Naive thymus-derived CD4-positive, alpha-beta T cell (primary cell): ENCODE measurements around the gene HSF2BP. TPM values are rescaled to one million over a fixed set of nuclear protein-coding genes. Genes with fewer than 3 reads are reported as not detected.

ENCODE experiments used
- ATAC-seq: fragments of 150-1000 bp; cut with Tn5 transposase; 2 replicates; pipeline ENCODE4 v1.10.0; 2021; ENCODE audit warnings: mild to moderate bottlenecking, moderate library complexity
- CTCF ChIA-PET: fragments of 350-600 bp; sonication (Branson Sonifier 250); formaldehyde crosslinking; loops from one replicate; lab custom pipeline; 2021; ENCODE audit warnings: antibody characterized with exemption; lab: Charles Lee
- POLR2A ChIA-PET: fragments of 350-600 bp; sonication (Branson Sonifier 250); formaldehyde crosslinking; loops from one replicate; lab custom pipeline; 2021; ENCODE audit warnings: antibody characterized with exemption, inconsistent platforms; lab: Charles Lee
- DNase-seq, 9 donors: peaks; one replicate each; pipeline versions ENCODE4 v3.0.0 to v3.0.0-alpha.2; 2020 to 2022; ENCODE audit warnings: mixed read lengths in 1 of 9
- H3K27ac ChIP-seq: one replicate; pipeline ENCODE4 v1.7.0; 2013; ENCODE audit warnings: mild to moderate bottlenecking, low read depth, low read length, moderate library complexity
- H3K27me3 ChIP-seq, 2 donors: one replicate each; pipeline ENCODE4 v1.7.0; 2013; ENCODE audit warnings: low read length in 2 of 2, mild to moderate bottlenecking in 2 of 2, moderate library complexity in 2 of 2; ENCODE audit not compliant: control insufficient read depth in 2 of 2, insufficient read depth in 2 of 2
- H3K36me3 ChIP-seq, 3 experiments: 1 replicate in 2 of 3; 2 replicates in 1 of 3; pipeline ENCODE4 v1.7.0; 2013; ENCODE audit warnings: low read length in 3 of 3, mild to moderate bottlenecking in 3 of 3, moderate library complexity in 1 of 3; ENCODE audit not compliant: insufficient read depth in 3 of 3, control insufficient read depth in 2 of 3
- H3K4me1 ChIP-seq, 2 donors: one replicate each; pipeline ENCODE4 v1.7.0; 2013; ENCODE audit warnings: low read length in 2 of 2, mild to moderate bottlenecking in 2 of 2, moderate library complexity in 1 of 2; ENCODE audit not compliant: control insufficient read depth in 2 of 2, insufficient read depth in 2 of 2
- H3K4me3 ChIP-seq: 2 replicates; pipeline ENCODE4 v1.7.0; 2013; ENCODE audit warnings: mild to moderate bottlenecking, low read length
- H3K9me3 ChIP-seq, 3 experiments: 1 replicate in 2 of 3; 2 replicates in 1 of 3; pipeline ENCODE4 v1.7.0; 2013; ENCODE audit warnings: low read length in 3 of 3; ENCODE audit not compliant: control insufficient read depth in 2 of 3
- H3K27ac Mint-ChIP-seq, 9 donors: one replicate each; pipeline ENCODE4 v1.8.0; 2020 to 2022; ENCODE audit warnings: mixed read lengths in 9 of 9, mild to moderate bottlenecking in 8 of 9, moderate library complexity in 5 of 9, inconsistent platforms in 2 of 9
- H3K27me3 Mint-ChIP-seq, 5 donors: one replicate each; pipeline ENCODE4 v1.8.0; 2021 to 2022; ENCODE audit warnings: mixed read lengths in 5 of 5, mild to moderate bottlenecking in 1 of 5
- H3K36me3 Mint-ChIP-seq, 5 donors: one replicate each; pipeline ENCODE4 v1.8.0; 2020 to 2022; ENCODE audit warnings: mixed read lengths in 5 of 5, mild to moderate bottlenecking in 3 of 5, inconsistent platforms in 1 of 5
- H3K4me1 Mint-ChIP-seq, 7 donors: one replicate each; pipeline ENCODE4 v1.8.0; 2020 to 2022; ENCODE audit warnings: mixed read lengths in 7 of 7, mild to moderate bottlenecking in 3 of 7, inconsistent platforms in 1 of 7
- H3K4me3 Mint-ChIP-seq, 10 donors: one replicate each; pipeline ENCODE4 v1.8.0; 2020 to 2022; ENCODE audit warnings: mild to moderate bottlenecking in 10 of 10, mixed read lengths in 10 of 10, moderate library complexity in 6 of 10, inconsistent platforms in 2 of 10
- H3K9me3 Mint-ChIP-seq, 11 donors: one replicate each; pipeline ENCODE4 v1.8.0; 2020 to 2022; ENCODE audit warnings: mixed read lengths in 11 of 11, mild to moderate bottlenecking in 4 of 11, inconsistent platforms in 1 of 11, moderate library complexity in 1 of 11
- intact Hi-C, 2 donors: fragments of 100-400 bp; cut with micrococcal nuclease; formaldehyde crosslinking; loops; one replicate each; pipeline ENCODE4 v1.15.1; 2023
- polyA plus RNA-seq, 2 donors: library from polyadenylated mRNA; unstranded; fragments of 300-500 nt; fragmentation: Illumina TruSeq; gene quantifications; one replicate each; pipeline ENCODE4 v1.2.3, GENCODE V29; 2021
- total RNA-seq, 6 experiments: library from RNA in 5 of 6; stranded (reverse) in 5 of 6; gene quantifications; 1 replicate in 5 of 6; 2 replicates in 1 of 6; pipeline ENCODE4 v1.2.3 and lab custom pipeline; 2021 to 2026

The HSF2BP gene
- total and polyA plus RNA-seq, 7 experiments from 2014 or later: 0.28 to 1.4 (median 0.81) TPM

DNA sequence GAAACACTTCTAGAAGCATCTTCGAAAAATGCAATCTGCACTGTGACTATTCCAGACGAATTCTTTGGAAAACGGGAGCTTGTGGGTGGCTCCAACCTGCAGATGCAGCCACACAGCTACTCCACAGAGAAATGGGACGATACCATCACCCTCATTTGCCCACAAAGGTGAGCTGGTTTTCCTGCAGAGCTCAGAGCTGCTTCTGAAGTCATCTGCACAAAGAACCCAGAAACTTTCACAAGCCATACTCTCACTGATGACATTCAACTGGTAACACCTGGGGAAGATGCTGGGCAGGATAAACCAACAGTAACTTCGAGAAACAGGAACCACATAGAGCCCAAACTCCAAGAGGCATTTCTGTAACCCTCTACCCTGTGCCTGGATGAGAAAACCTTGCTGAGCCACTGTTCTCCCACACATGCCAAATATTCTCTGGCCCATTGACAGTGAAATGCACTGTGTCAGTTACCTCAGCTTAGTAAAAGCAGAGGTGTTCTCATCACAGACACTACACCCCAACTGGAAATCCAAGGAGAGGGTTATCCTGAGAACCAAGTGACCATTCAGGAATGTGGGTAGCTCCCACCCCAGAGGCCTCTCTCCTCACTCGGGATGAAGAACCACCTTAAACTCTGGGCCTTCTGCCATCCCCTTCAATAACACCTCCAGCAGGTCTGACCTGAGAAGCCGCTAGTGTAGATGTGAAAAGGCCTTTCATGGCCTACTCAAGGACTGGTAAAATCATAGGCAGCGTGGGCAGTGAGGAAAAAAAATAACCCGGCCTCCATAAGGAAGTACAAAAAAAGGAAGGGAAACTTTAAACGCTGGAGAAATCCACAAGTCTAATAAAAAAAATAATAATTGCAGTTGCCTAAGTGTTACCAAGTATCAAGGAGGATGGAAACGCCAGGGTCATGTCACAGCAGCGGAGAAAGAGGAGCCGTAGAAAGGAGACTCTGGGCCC is 56.7 kb downstream of the HSF2BP start:
- ChIA-PET POLR2A (no interaction called here), CTCF (no interaction called here)
- H3K4me1 Mint-ChIP-seq: peaks cover 0 to 23% (median 15%) of the 10 kb centered on the region in 7 donors
- no peaks in the 10 kb centered on the region for H3K27me3 ChIP-seq
- no peaks in the 10 kb centered on the region for H3K36me3 ChIP-seq
- no peaks in the 10 kb centered on the region for H3K9me3 Mint-ChIP-seq
- no peak overlapping the region for H3K4me3 Mint-ChIP-seq
- peak overlapping the region in 6 of 9 donors; percentile 6 to 74 (median 34) for H3K27ac Mint-ChIP-seq
- intact Hi-C loops: no loop called here
- H3K27me3 Mint-ChIP-seq: peaks cover 0 to 5% (median 0%) of the 10 kb centered on the region in 5 donors
- H3K4me1 ChIP-seq: peaks cover 0 to 6% of the 10 kb centered on the region in 2 donors
- ATAC-seq (peak; percentile 10), DNase-seq (no peak)
- H3K9me3 ChIP-seq: no peaks in the 10 kb centered on the region
- no peak overlapping the region for H3K27ac ChIP-seq
- no peak overlapping the region for H3K4me3 ChIP-seq
- H3K36me3 Mint-ChIP-seq: no peaks in the 10 kb centered on the region

DNA sequence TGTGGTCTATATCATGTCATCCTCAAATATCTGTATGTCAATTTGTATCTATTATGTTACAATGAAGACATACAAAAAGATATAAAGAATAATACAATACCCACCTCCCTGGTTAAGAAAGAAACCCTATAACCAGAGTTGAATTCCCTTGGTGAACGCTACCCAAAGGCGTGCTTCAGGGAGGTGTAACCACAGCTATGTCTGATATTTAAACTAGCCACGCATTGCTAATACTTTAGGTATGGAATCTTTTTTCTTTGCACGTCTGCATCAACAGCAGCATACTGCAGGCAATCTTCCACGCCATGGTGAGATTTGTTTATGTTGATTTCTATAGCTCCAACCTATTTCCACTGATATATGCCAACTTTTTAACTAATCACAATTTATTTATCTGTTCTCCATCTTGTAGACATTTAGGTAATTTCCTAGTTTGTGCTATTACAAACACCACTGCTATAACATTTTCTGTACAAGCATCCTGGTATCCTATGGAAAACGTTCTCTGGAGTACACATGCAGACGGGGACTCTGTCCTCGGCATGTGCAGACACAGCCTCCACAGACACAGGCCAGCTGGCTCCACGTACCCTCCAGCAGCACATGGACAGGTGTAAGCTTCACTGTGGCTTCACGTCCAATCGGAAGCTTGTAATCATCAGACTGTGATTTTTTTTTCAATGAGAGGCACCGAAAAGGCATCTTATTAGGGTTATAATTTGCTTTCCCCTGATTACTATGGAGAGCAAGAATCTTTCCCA is 58.5 kb downstream of the HSF2BP start:
- Histone ChIP-seq H3K36me3 (no peaks in the 10 kb centered on the region), H3K27ac (no peak overlapping the region), H3K4me3 (no peak overlapping the region), H3K4me1 (peaks cover 0 to 6% of the 10 kb centered on the region in 2 donors), H3K27me3 (no peaks in the 10 kb centered on the region), H3K9me3 (no peaks in the 10 kb centered on the region)
- Mint-ChIP-seq H3K4me1 (peaks cover 0 to 23% (median 15%) of the 10 kb centered on the region in 7 donors), H3K27ac (no peak overlapping the region), H3K27me3 (peaks cover 0 to 12% (median 0%) of the 10 kb centered on the region in 5 donors), H3K36me3 (no peaks in the 10 kb centered on the region), H3K4me3 (no peak overlapping the region), H3K9me3 (no peaks in the 10 kb centered on the region)
- DNase-seq (no peak), ATAC-seq (no peak)
- ChIA-PET CTCF (no interaction called here), POLR2A (interaction anchor here (0.6 kb wide), 1 partner anchor 1180 kb away, joined by 3 read pairs; no protein-coding TSS in a partner anchor)
- intact Hi-C loops: no loop called here

DNA sequence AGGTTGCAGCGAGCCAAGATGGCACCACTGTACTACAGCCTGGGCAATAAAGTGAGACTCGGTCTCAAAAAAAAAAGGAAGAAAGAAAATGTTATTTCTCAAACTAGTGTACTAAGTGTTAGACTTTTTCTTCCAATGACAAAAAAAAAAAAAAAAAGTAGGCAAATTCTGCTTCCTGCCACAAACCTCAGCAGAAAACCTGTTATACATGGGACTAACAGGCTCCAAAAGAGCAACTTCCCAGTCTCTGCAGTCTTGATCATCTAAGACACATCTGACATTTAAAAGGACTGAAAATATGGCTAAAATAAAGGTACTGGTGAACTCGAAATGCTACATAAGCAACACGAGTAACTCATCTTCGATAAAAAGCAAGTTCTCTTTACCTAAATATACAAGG is 59.6 kb downstream of the HSF2BP start:
- Mint-ChIP-seq H3K4me1 (peaks cover 0 to 23% (median 15%) of the 10 kb centered on the region in 7 donors), H3K27ac (peak overlapping the region in 1 of 9 donors; percentile 39), H3K9me3 (no peaks in the 10 kb centered on the region), H3K27me3 (peaks cover 0 to 15% (median 0%) of the 10 kb centered on the region in 5 donors), H3K4me3 (no peak overlapping the region), H3K36me3 (peaks cover 0 to 4% (median 0%) of the 10 kb centered on the region in 5 donors)
- no peaks in the 10 kb centered on the region for H3K9me3 ChIP-seq
- H3K4me3 ChIP-seq: no peak overlapping the region
- ATAC-seq (no peak), DNase-seq (no peak)
- H3K4me1 ChIP-seq: peaks cover 0 to 6% of the 10 kb centered on the region in 2 donors
- ChIA-PET CTCF (no interaction called here), POLR2A (no interaction called here)
- no peaks in the 10 kb centered on the region for H3K36me3 ChIP-seq
- no peak overlapping the region for H3K27ac ChIP-seq
- H3K27me3 ChIP-seq: no peaks in the 10 kb centered on the region
- intact Hi-C loops: loop anchor here in 1 of 2 donors (5.0 kb wide), 1 partner anchor 48 kb away; no protein-coding TSS in a partner anchor

DNA sequence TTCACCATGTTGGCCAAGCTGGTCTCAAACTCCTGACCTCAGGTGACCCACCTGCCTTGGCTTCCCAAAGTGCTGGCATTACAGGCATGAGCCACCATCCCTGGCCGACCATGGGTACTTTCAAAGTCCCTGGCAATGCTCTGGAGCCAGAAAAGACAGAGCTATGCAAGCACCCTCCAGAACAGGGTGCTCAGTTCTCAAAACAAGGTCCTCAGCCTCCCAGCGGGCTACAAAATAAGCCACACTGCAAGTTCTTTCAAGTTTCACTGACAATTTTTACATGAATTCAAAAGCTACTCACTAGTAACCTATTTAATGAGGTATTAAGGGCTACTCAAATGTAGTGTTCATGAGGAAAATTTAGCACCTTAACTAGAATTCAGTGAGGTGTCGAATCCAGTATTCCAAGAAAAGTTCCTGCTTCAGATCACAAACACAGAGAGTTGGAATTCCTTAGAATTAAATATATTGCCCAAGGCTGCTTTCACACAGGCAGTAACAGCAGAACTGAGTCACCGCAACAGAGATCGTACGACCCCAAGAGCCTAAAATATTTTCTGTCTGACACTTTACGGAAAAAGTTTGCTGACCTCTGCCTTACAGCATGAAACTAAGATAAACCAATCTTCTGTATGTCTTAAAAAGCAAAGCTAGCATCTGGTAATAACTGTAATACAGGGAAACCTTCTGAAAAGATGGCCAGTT is 60.7 kb downstream of the HSF2BP start:
- H3K27ac Mint-ChIP-seq: no peak overlapping the region
- peaks cover 0 to 4% (median 0%) of the 10 kb centered on the region in 5 donors for H3K36me3 Mint-ChIP-seq
- no peak overlapping the region for H3K4me3 ChIP-seq
- peaks cover 0 to 26% (median 0%) of the 10 kb centered on the region in 5 donors for H3K27me3 Mint-ChIP-seq
- no peaks in the 10 kb centered on the region for H3K36me3 ChIP-seq
- no peak for DNase-seq
- H3K27ac ChIP-seq: no peak overlapping the region
- H3K4me1 Mint-ChIP-seq: peaks cover 0 to 23% (median 15%) of the 10 kb centered on the region in 7 donors
- ChIA-PET CTCF (no interaction called here), POLR2A (no interaction called here)
- peaks cover 0 to 6% of the 10 kb centered on the region in 2 donors for H3K4me1 ChIP-seq
- intact Hi-C loops: loop anchor here in 1 of 2 donors (5.0 kb wide), 1 partner anchor 49 kb away; no protein-coding TSS in a partner anchor
- no peak overlapping the region for H3K4me3 Mint-ChIP-seq
- no peaks in the 10 kb centered on the region for H3K9me3 ChIP-seq
- no peaks in the 10 kb centered on the region for H3K27me3 ChIP-seq
- H3K9me3 Mint-ChIP-seq: no peaks in the 10 kb centered on the region
- no peak for ATAC-seq

DNA sequence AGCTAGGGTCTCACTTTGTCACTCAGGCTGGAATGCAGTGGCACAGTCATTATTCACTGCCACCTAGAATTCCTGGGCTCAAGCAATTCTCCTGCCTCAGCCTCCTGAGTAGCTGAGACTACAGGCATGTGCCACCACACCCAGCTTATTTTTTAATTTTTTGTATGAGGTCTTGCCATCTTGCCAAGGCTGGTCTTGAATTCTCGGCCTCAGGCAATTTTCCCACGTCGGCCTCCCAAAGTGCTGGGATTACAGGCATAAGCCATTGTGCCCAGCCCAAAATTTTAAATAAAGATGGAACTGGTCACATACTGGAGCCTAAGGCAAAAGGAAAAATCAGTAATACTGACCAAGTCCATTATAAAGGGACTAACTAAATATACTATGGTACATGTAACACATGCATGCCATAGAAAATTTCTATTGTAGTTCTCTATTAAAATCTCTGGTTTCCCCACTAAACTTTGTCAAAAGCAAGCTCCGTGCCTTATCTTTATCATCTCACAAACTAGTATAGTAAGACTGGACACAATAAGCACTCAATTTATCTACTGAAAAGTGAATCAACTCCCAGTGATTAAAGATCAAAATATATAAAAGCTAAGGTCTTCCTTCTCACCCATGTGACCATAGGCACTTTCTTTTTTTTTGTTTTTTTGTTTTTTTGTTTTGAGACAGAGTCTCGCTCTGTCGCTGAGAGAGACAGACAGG is 61.6 kb downstream of the HSF2BP start:
- H3K36me3 Mint-ChIP-seq: peaks cover 0 to 4% (median 0%) of the 10 kb centered on the region in 5 donors
- no peak overlapping the region for H3K27ac ChIP-seq
- POLR2A ChIA-PET: no interaction called here

More for the DNA sequence above, 61.6 kb downstream of the HSF2BP start:
- H3K27me3 Mint-ChIP-seq: peaks cover 0 to 34% (median 0%) of the 10 kb centered on the region in 5 donors
- Histone ChIP-seq H3K36me3 (no peaks in the 10 kb centered on the region), H3K27me3 (no peaks in the 10 kb centered on the region), H3K4me3 (no peak overlapping the region), H3K9me3 (no peaks in the 10 kb centered on the region), H3K4me1 (peaks cover 0 to 6% of the 10 kb centered on the region in 2 donors)
- no peak overlapping the region for H3K27ac Mint-ChIP-seq
- intact Hi-C loops: loop anchor here in 1 of 2 donors (5.0 kb wide), 1 partner anchor 50 kb away; no protein-coding TSS in a partner anchor
- H3K4me1 Mint-ChIP-seq: peaks cover 0 to 22% (median 13%) of the 10 kb centered on the region in 7 donors
- CTCF ChIA-PET: no interaction called here
- H3K4me3 Mint-ChIP-seq: no peak overlapping the region
- no peaks in the 10 kb centered on the region for H3K9me3 Mint-ChIP-seq
- no peak for ATAC-seq
- DNase-seq: no peak
